ENCODE data around the gene RSF1.

RSF1 gene

GRCh38 chr11:77800449-77800848 lies 20.1 kb downstream of the RSF1 start:
- Histone ChIP-seq H3K4me3 (ENCODE audit: low read length) (no peak overlapping the region), H3K9ac (ENCODE audit: low read length) (no peak overlapping the region), H3K27me3 (ENCODE audit: control insufficient read depth, insufficient read depth, low read length) (no peaks in the 10 kb centered on the region), H3K36me3 (ENCODE audit: control insufficient read depth, low read depth, low read length) (no peaks in the 10 kb centered on the region), H3K9me3 (ENCODE audit: control insufficient read depth, low read depth, low read length) (no peaks in the 10 kb centered on the region), H3K4me1 (ENCODE audit: control insufficient read depth, low read depth, low read length) (no peaks in the 10 kb centered on the region), H3K27ac (ENCODE audit: low read length) (no peak overlapping the region)

DNA sequence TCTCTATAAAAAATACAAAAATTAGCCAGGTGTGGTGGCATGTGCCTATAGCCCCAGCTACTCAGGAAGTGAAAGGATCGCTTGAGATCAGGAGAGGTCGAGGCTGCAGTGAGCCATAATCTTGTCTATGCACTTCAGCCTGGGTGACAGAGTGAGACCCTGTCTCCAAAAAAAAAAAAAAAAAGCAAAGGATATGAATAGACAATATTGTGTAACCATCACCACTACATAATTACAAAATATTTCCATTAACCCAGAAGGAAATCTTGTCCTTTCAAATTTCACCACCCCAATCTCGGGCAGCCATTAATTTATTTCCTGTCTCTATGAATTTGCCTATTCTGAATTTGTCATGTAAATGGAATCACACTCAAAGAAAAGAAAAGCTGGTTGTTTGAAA lies 21.2 kb downstream of the RSF1 start:
- Histone ChIP-seq H3K27ac (ENCODE audit: low read length) (no peak overlapping the region), H3K4me1 (ENCODE audit: control insufficient read depth, low read depth, low read length) (no peaks in the 10 kb centered on the region)

GRCh38 chr11:77793972-77794371 lies 26.6 kb downstream of the RSF1 start:
- Histone ChIP-seq H3K36me3 (ENCODE audit: control insufficient read depth, low read depth, low read length) (peaks cover 3% of the 10 kb centered on the region), H3K9me3 (ENCODE audit: control insufficient read depth, low read depth, low read length) (no peaks in the 10 kb centered on the region), H3K9ac (ENCODE audit: low read length) (no peak overlapping the region), H3K27me3 (ENCODE audit: control insufficient read depth, insufficient read depth, low read length) (no peaks in the 10 kb centered on the region), H3K27ac (ENCODE audit: low read length) (no peak overlapping the region), H3K4me3 (ENCODE audit: low read length) (no peak overlapping the region), H3K4me1 (ENCODE audit: control insufficient read depth, low read depth, low read length) (peaks cover 3% of the 10 kb centered on the region)

More for the DNA sequence above, 21.2 kb downstream of the RSF1 start:
- no peak overlapping the region for H3K9ac ChIP-seq (ENCODE audit: low read length)
- no peak overlapping the region for H3K4me3 ChIP-seq (ENCODE audit: low read length)
- H3K9me3 ChIP-seq (ENCODE audit: control insufficient read depth, low read depth, low read length), result no peaks in the 10 kb centered on the region
- H3K27me3 ChIP-seq (ENCODE audit: control insufficient read depth, insufficient read depth, low read length), result no peaks in the 10 kb centered on the region
- H3K36me3 ChIP-seq (ENCODE audit: control insufficient read depth, low read depth, low read length), result no peaks in the 10 kb centered on the region

GRCh38 chr11:77791301-77791700 lies 29.2 kb downstream of the RSF1 start:
- Histone ChIP-seq H3K4me1 (ENCODE audit: control insufficient read depth, low read depth, low read length) (peaks cover 5% of the 10 kb centered on the region), H3K27me3 (ENCODE audit: control insufficient read depth, insufficient read depth, low read length) (no peaks in the 10 kb centered on the region), H3K27ac (ENCODE audit: low read length) (no peak overlapping the region), H3K4me3 (ENCODE audit: low read length) (no peak overlapping the region), H3K36me3 (ENCODE audit: control insufficient read depth, low read depth, low read length) (peaks cover 3% of the 10 kb centered on the region), H3K9me3 (ENCODE audit: control insufficient read depth, low read depth, low read length) (no peaks in the 10 kb centered on the region), H3K9ac (ENCODE audit: low read length) (no peak overlapping the region)

DNA sequence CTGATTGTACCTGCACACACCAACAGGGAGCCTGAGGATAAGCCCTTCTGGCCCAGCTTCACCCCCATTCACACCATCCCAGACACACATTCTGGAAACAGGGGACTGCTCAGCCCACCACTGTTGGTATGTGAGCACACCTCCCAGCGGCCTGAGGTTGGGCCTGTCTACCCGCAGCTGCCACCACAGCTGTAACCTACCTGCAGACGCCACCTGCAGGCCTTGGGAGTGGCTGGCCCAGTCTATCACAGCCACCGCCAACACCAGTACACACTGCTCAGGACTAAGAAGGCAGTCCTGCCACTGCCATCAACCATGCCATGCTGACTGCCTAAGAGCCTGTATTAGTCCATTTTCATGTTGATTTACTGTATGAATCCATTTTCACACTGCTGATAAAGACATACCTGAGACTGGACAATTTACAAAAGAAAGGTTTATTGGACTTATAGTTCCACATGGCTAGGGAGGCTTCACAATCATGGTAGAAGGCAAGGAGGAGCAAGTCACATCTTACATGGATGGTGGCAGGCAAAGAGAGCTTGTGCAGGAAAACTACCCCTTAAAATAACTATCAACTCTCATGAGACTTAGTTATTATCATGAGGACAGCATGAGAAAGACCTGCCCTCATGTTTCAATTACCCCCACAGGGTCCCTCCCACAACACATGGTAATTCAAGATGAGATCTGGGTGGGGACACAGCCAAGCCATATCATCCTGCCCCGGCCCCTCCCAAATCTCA lies 30.6 kb downstream of the RSF1 start:
- Histone ChIP-seq H3K27me3 (ENCODE audit: control insufficient read depth, insufficient read depth, low read length) (no peaks in the 10 kb centered on the region), H3K27ac (ENCODE audit: low read length) (no peak overlapping the region), H3K9me3 (ENCODE audit: control insufficient read depth, low read depth, low read length) (no peaks in the 10 kb centered on the region), H3K36me3 (ENCODE audit: control insufficient read depth, low read depth, low read length) (peaks cover 3% of the 10 kb centered on the region), H3K4me3 (ENCODE audit: low read length) (no peak overlapping the region), H3K4me1 (ENCODE audit: control insufficient read depth, low read depth, low read length) (peaks cover 6% of the 10 kb centered on the region), H3K9ac (ENCODE audit: low read length) (no peak overlapping the region)

DNA sequence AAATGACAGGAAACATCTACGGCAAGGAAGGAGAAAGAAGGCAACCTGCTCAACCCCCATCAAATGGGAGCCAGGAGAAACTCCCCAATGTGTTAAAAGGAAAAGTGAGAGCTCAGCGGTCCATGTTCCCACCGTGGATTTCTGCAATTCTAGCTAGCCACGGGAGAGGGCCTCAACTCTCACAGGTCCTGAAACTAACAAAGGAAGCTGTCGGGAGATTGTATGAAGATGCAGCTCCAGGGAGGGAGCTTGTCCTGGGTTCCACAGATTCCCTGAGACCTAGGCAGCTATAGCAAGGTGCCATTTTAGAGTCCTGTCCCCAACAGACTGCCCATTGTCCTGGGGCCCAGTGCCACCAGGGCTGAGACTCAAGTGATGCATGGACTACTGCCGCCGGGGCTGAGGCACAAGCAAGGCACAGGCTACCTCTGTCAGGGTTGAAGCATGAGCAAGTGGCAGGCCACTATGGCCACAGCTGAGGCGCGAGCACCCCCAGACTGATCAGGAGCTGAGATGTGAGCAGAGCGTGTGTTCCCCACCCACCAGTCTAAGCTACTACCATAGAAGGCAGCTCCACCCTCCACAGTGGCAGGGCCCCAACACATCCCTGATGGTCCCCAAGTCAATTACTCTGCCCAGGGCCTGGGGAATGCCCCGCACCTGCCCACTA lies 31.3 kb downstream of the RSF1 start:
- peaks cover 3% of the 10 kb centered on the region for H3K36me3 ChIP-seq (ENCODE audit: control insufficient read depth, low read depth, low read length)
- H3K4me1 ChIP-seq (ENCODE audit: control insufficient read depth, low read depth, low read length), result peaks cover 8% of the 10 kb centered on the region
- H3K27me3 ChIP-seq (ENCODE audit: control insufficient read depth, insufficient read depth, low read length), result no peaks in the 10 kb centered on the region
- no peak overlapping the region for H3K9ac ChIP-seq (ENCODE audit: low read length)
- H3K4me3 ChIP-seq (ENCODE audit: low read length), result no peak overlapping the region
- no peak overlapping the region for H3K27ac ChIP-seq (ENCODE audit: low read length)
- H3K9me3 ChIP-seq (ENCODE audit: control insufficient read depth, low read depth, low read length), result no peaks in the 10 kb centered on the region

DNA sequence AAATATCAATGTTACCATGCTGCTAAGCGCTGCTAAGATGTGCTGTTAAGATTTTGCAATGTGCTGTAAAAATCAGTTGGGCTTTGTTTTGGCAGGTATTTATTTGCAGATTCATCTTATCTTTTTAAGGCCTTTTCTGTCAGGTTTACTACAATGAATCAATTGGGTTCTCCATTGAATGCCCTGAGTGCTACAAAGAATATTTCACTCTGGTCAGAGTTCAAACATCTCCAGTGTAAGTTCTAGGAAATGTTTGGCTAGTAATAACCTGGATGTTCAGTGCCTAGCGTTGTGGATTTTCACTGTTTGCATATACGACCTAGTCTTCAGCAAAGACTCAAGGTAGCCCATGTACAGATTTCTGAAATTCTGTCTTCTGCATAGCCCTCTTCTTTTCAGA lies 36.0 kb downstream of the RSF1 start:
- H3K36me3 ChIP-seq (ENCODE audit: control insufficient read depth, low read depth, low read length), result peaks cover 3% of the 10 kb centered on the region
- peaks cover 8% of the 10 kb centered on the region for H3K4me1 ChIP-seq (ENCODE audit: control insufficient read depth, low read depth, low read length)
- H3K27ac ChIP-seq (ENCODE audit: low read length), result no peak overlapping the region
- no peak overlapping the region for H3K9ac ChIP-seq (ENCODE audit: low read length)
- no peak overlapping the region for H3K4me3 ChIP-seq (ENCODE audit: low read length)
- no peaks in the 10 kb centered on the region for H3K9me3 ChIP-seq (ENCODE audit: control insufficient read depth, low read depth, low read length)
- no peaks in the 10 kb centered on the region for H3K27me3 ChIP-seq (ENCODE audit: control insufficient read depth, insufficient read depth, low read length)

DNA sequence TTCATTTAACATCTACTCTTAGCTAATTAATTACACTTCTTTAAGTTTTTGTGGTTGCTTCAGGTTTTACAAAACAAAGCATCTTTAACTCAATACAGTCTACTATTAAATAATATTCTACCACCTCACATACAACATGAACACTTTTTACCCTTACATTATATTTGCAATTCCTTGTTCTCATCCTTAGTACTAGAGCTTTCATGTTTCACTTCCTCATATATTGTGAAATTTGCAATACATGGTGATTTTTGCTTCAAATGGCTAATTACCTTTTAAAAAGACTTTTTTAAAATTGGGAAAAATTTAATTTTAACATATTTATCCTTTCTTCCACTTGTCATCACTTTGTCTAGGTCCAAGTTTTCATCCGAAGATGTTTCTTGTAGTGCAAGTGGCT lies 37.5 kb downstream of the RSF1 start:
- no peak overlapping the region for H3K27ac ChIP-seq (ENCODE audit: low read length)

GRCh38 chr11:77779935-77780334 lies 40.6 kb downstream of the RSF1 start:
- Histone ChIP-seq H3K9ac (ENCODE audit: low read length) (no peak overlapping the region), H3K4me1 (ENCODE audit: control insufficient read depth, low read depth, low read length) (peaks cover 6% of the 10 kb centered on the region), H3K27ac (ENCODE audit: low read length) (no peak overlapping the region), H3K9me3 (ENCODE audit: control insufficient read depth, low read depth, low read length) (no peaks in the 10 kb centered on the region), H3K36me3 (ENCODE audit: control insufficient read depth, low read depth, low read length) (peaks cover 10% of the 10 kb centered on the region), H3K27me3 (ENCODE audit: control insufficient read depth, insufficient read depth, low read length) (no peaks in the 10 kb centered on the region), H3K4me3 (ENCODE audit: low read length) (no peak overlapping the region)

More for the DNA sequence above, 37.5 kb downstream of the RSF1 start:
- H3K4me1 ChIP-seq (ENCODE audit: control insufficient read depth, low read depth, low read length), result peaks cover 7% of the 10 kb centered on the region
- no peak overlapping the region for H3K9ac ChIP-seq (ENCODE audit: low read length)
- H3K27me3 ChIP-seq (ENCODE audit: control insufficient read depth, insufficient read depth, low read length), result no peaks in the 10 kb centered on the region
- H3K4me3 ChIP-seq (ENCODE audit: low read length), result no peak overlapping the region
- H3K9me3 ChIP-seq (ENCODE audit: control insufficient read depth, low read depth, low read length), result no peaks in the 10 kb centered on the region
- H3K36me3 ChIP-seq (ENCODE audit: control insufficient read depth, low read depth, low read length), result peaks cover 3% of the 10 kb centered on the region

DNA sequence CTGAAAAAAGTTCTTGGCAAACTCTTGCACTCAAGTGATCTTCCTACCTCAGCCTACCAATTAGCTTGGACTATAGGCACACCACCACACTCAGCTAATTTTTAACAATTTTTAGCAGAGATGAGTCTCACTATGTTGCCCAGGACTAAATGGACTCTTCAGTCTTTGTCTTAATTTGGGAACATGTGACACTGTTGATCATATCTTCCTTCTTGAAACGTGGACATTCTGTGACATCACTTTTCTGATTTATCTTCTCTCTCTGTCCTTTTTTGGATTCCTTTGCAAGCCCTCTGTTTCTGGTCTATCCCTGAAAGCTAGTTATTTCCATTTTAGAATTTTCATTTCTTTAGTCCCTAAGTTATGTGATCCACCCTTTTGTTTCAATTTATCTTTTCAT lies 42.0 kb downstream of the RSF1 start:
- Histone ChIP-seq H3K9me3 (ENCODE audit: control insufficient read depth, low read depth, low read length) (no peaks in the 10 kb centered on the region), H3K4me1 (ENCODE audit: control insufficient read depth, low read depth, low read length) (peaks cover 4% of the 10 kb centered on the region), H3K27ac (ENCODE audit: low read length) (no peak overlapping the region), H3K4me3 (ENCODE audit: low read length) (no peak overlapping the region), H3K9ac (ENCODE audit: low read length) (no peak overlapping the region), H3K36me3 (ENCODE audit: control insufficient read depth, low read depth, low read length) (peaks cover 10% of the 10 kb centered on the region), H3K27me3 (ENCODE audit: control insufficient read depth, insufficient read depth, low read length) (no peaks in the 10 kb centered on the region)

GRCh38 chr11:77778118-77778517 lies 42.4 kb downstream of the RSF1 start:
- Histone ChIP-seq H3K27me3 (ENCODE audit: control insufficient read depth, insufficient read depth, low read length) (no peaks in the 10 kb centered on the region), H3K4me1 (ENCODE audit: control insufficient read depth, low read depth, low read length) (peaks cover 4% of the 10 kb centered on the region), H3K9me3 (ENCODE audit: control insufficient read depth, low read depth, low read length) (no peaks in the 10 kb centered on the region), H3K36me3 (ENCODE audit: control insufficient read depth, low read depth, low read length) (peaks cover 10% of the 10 kb centered on the region), H3K27ac (ENCODE audit: low read length) (no peak overlapping the region), H3K9ac (ENCODE audit: low read length) (no peak overlapping the region), H3K4me3 (ENCODE audit: low read length) (no peak overlapping the region)

DNA sequence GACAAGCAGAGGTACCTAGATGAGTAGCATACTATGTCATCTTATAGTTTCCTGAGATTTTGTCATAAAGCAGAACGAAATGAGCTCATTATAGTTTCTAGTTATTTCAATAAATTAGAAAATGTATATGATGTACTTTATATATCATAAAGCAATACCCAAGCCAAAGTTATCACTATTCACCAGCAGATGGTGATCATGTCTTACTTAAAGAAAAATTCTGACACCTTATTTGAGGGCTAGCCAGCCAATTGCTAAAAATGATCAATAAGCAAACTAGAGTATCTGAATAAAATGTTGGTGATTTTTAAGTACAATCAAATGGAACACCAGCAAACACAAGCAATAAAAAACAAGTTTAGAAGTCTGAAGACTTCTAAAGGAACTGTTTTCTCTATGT lies 44.1 kb downstream of the RSF1 start:
- Histone ChIP-seq H3K27me3 (ENCODE audit: control insufficient read depth, insufficient read depth, low read length) (no peaks in the 10 kb centered on the region), H3K9me3 (ENCODE audit: control insufficient read depth, low read depth, low read length) (no peaks in the 10 kb centered on the region), H3K27ac (ENCODE audit: low read length) (no peak overlapping the region), H3K4me1 (ENCODE audit: control insufficient read depth, low read depth, low read length) (peaks cover 4% of the 10 kb centered on the region), H3K36me3 (ENCODE audit: control insufficient read depth, low read depth, low read length) (peaks cover 7% of the 10 kb centered on the region), H3K4me3 (ENCODE audit: low read length) (no peak overlapping the region), H3K9ac (ENCODE audit: low read length) (no peak overlapping the region)

Measured in iPS-18a (cell line).